PC-9 (cell line): ENCODE data around the gene CXXC5. TPM values are rescaled to one million over a fixed set of nuclear protein-coding genes. Genes with fewer than 3 reads are reported as not detected.

Experiments used
- BruUV-seq: library from RNA; stranded (reverse); fragments of 400-500 nt; replicated peaks from 2 replicates; lab custom pipeline; 2021; lab: Mats Ljungman, UMichigan
- CTCF ChIA-PET: fragments of 300-600 bp; sonication (Branson Sonifier 250); formaldehyde crosslinking; loops from one replicate; lab custom pipeline; 2022; ENCODE audit warnings: antibody characterized with exemption; lab: Charles Lee
- POLR2A ChIA-PET: fragments of 300-600 bp; sonication (Branson Sonifier 250); formaldehyde crosslinking; loops from one replicate; lab custom pipeline; 2022; ENCODE audit warnings: antibody characterized with exemption; ENCODE audit not compliant: unreplicated experiment; lab: Charles Lee
- DNase-seq, 2 experiments: peaks; one replicate each; pipeline versions ENCODE4 v3.0.0 to v3.0.0-alpha.2; 2015 to 2022; ENCODE audit warnings: mixed read lengths in 1 of 2
- H2AFZ ChIP-seq: fragments of 200-600 bp; sonication (generic); 2 replicates; pipeline ENCODE4 v1.8.1; 2017; ENCODE audit warnings: antibody characterized with exemption
- H3F3A ChIP-seq: fragments of 200-600 bp; sonication (generic); 2 replicates; pipeline ENCODE4 v1.8.1; 2017; ENCODE audit warnings: antibody characterized with exemption, mild to moderate bottlenecking, low read depth; ENCODE audit not compliant: insufficient read depth
- H3K27ac ChIP-seq: fragments of 200-600 bp; sonication (generic); 2 replicates; pipeline ENCODE4 v1.6.1; 2016; ENCODE audit warnings: mixed run types
- H3K27me3 ChIP-seq: fragments of 200-600 bp; sonication (generic); 2 replicates; pipeline ENCODE4 v1.6.1; 2016; ENCODE audit warnings: low read depth, mixed run types; ENCODE audit not compliant: insufficient read depth
- H3K36me3 ChIP-seq: fragments of 200-600 bp; sonication (generic); 2 replicates; pipeline ENCODE4 v1.6.1; 2016; ENCODE audit warnings: low read depth, mixed run types
- H3K4me1 ChIP-seq: fragments of 200-600 bp; sonication (generic); replicated peaks from 2 replicates; pipeline ENCODE4 v1.6.1; 2016; ENCODE audit warnings: mixed run types; ENCODE audit not compliant: insufficient read depth
- H3K4me2 ChIP-seq: fragments of 200-600 bp; sonication (generic); 2 replicates; pipeline ENCODE4 v1.6.1; 2017; ENCODE audit warnings: mixed run types
- H3K4me3 ChIP-seq: fragments of 200-600 bp; sonication (generic); 2 replicates; pipeline ENCODE4 v1.6.1; 2016; ENCODE audit warnings: mixed run types
- H3K79me2 ChIP-seq: fragments of 200-600 bp; sonication (generic); 2 replicates; pipeline ENCODE4 v1.6.1; 2017; ENCODE audit warnings: low read depth, mixed run types
- H3K9me2 ChIP-seq: fragments of 200-600 bp; sonication (generic); 2 replicates; pipeline ENCODE4 v1.8.1; 2017; ENCODE audit warnings: mild to moderate bottlenecking; ENCODE audit not compliant: insufficient read depth
- H3K9me3 ChIP-seq: fragments of 200-600 bp; sonication (generic); 2 replicates; pipeline ENCODE4 v1.8.1; 2016; ENCODE audit warnings: low read depth; ENCODE audit not compliant: insufficient read depth
- H4K20me1 ChIP-seq: fragments of 200-600 bp; sonication (generic); 2 replicates; pipeline ENCODE4 v1.8.1; 2017; ENCODE audit not compliant: insufficient read depth
- CTCF ChIP-seq: fragments of 200-600 bp; sonication (generic); conservative IDR thresholded peaks from 2 replicates; pipeline ENCODE4 v1.6.1; 2017; ENCODE audit warnings: mixed run types, antibody characterized with exemption, mild to moderate bottlenecking, moderate library complexity
- EZH2 ChIP-seq: fragments of 200-600 bp; sonication (generic); IDR thresholded peaks from 2 replicates; pipeline ENCODE4 v1.8.0; 2017; ENCODE audit warnings: antibody characterized with exemption, low read depth
- intact Hi-C: fragments of 100-400 bp; cut with micrococcal nuclease; formaldehyde crosslinking; loops from one replicate; pipeline ENCODE4 v1.10.0; 2022; ENCODE audit not compliant: unreplicated experiment
- total RNA-seq: library from RNA; stranded (reverse); gene quantifications from 2 replicates; pipeline ENCODE4 v1.2.3, GENCODE V29; 2021

The CXXC5 gene
- total RNA-seq, 1 experiment from 2014 or later: 59.9 TPM

GRCh38 chr5:139689631-139690063 lies 41.5 kb downstream of the CXXC5 start:
- ChIA-PET CTCF (interaction anchor here (0.6 to 1.4 kb wide), 5 partner anchors 29 to 86 kb away, joined by 4 to 16 read pairs (median 5); no protein-coding TSS in a partner anchor), POLR2A (interaction anchor here (0.5 to 0.6 kb wide), 2 partner anchors 25 to 265 kb away, joined by 3 read pairs; no protein-coding TSS in a partner anchor)
- Histone ChIP-seq H3F3A (peaks cover 4% of the 10 kb centered on the region; the same call in 1 of the 2 replicates), H4K20me1 (no peaks in the 10 kb centered on the region), H3K9me3 (no peaks in the 10 kb centered on the region), H3K4me1 (no peaks in the 10 kb centered on the region), H3K27ac (no peak overlapping the region), H3K9me2 (no peaks in the 10 kb centered on the region), H3K4me2 (no peak overlapping the region), H2AFZ (no peak overlapping the region), H3K36me3 (no peaks in the 10 kb centered on the region), H3K27me3 (no peaks in the 10 kb centered on the region), H3K79me2 (no peaks in the 10 kb centered on the region), H3K4me3 (no peak overlapping the region)
- BruUV-seq: no TSS peak
- intact Hi-C loops: loop anchor here (1.0 kb wide), 3 partner anchors 56 to 86 kb away; no protein-coding TSS in a partner anchor
- TF ChIP-seq EZH2 (no peak), CTCF (no peak)
- peak in 1 of 2 experiments; percentile 64 for DNase-seq

GRCh38 chr5:139690064-139690802 lies 42.1 kb downstream of the CXXC5 start:
- no peak overlapping the region for H3K4me3 ChIP-seq
- intact Hi-C loops: loop anchor here (1.0 kb wide), 3 partner anchors 57 to 85 kb away; no protein-coding TSS in a partner anchor

More at GRCh38 chr5:139690064-139690802, 42.1 kb downstream of the CXXC5 start:
- Histone ChIP-seq H3K36me3 (no peaks in the 10 kb centered on the region), H3K27me3 (no peaks in the 10 kb centered on the region), H3K4me2 (no peak overlapping the region), H3K9me2 (no peaks in the 10 kb centered on the region), H3K4me1 (no peaks in the 10 kb centered on the region), H3K9me3 (no peaks in the 10 kb centered on the region), H3K79me2 (no peaks in the 10 kb centered on the region), H2AFZ (no peak overlapping the region), H3K27ac (no peak overlapping the region), H3F3A (peaks cover 4% of the 10 kb centered on the region; the same call in 1 of the 2 replicates), H4K20me1 (no peaks in the 10 kb centered on the region)
- TF ChIP-seq EZH2 (no peak), CTCF (peak; percentile 74)
- DNase-seq: peak in 1 of 2 experiments; percentile 57
- no TSS peak for BruUV-seq
- POLR2A ChIA-PET: interaction anchor here (0.5 to 0.6 kb wide), 2 partner anchors 26 to 266 kb away, joined by 3 read pairs; no protein-coding TSS in a partner anchor
- CTCF ChIA-PET: interaction anchor here (0.6 to 1.4 kb wide), 4 partner anchors 30 to 85 kb away, joined by 4 to 16 read pairs (median 5); no protein-coding TSS in a partner anchor
